GM21447 (cell line): ENCODE results near the gene MLN.

Experiments
- ATAC-seq: cut with Tn5 transposase; IDR thresholded peaks from one replicate; pipeline ENCODE4 v1.9.1; 2021; ENCODE audit not compliant: unreplicated experiment

MLN gene

GRCh38 chr6:33803571-33804053 lies at the start of gene MLN:
MLN (minus strand) TSS chr6:33804003; CDS start chr6:33801163, 2,840 bp downstream.
- no peak for ATAC-seq

GRCh38 chr6:33853026-33853425 lies 49.2 kb upstream of the MLN start:
- ATAC-seq = no peak

GRCh38 chr6:33851959-33852358 lies 48.2 kb upstream of the MLN start:
- ATAC-seq = no peak

- ATAC-seq = no peak
Observed at GRCh38 chr6:33850869-33851541, 47.2 kb upstream of the MLN start.

GRCh38 chr6:33850296-33850695 lies 46.5 kb upstream of the MLN start:
- no peak for ATAC-seq

GRCh38 chr6:33849500-33850075 lies 45.8 kb upstream of the MLN start:
- ATAC-seq = no peak

GRCh38 chr6:33848484-33848883 lies 44.7 kb upstream of the MLN start:
- ATAC-seq = no peak

- ATAC-seq = no peak
Observed at GRCh38 chr6:33847867-33848266, 44.1 kb upstream of the MLN start.

GRCh38 chr6:33847078-33847477 lies 43.3 kb upstream of the MLN start:
- ATAC-seq = no peak

- ATAC-seq = no peak
Observed at GRCh38 chr6:33846226-33846625, 42.4 kb upstream of the MLN start.

- ATAC-seq = no peak
Observed at GRCh38 chr6:33845031-33845745, 41.4 kb upstream of the MLN start.

GRCh38 chr6:33843131-33844121 lies 39.6 kb upstream of the MLN start:
- no peak for ATAC-seq

- no peak for ATAC-seq
Observed at GRCh38 chr6:33841868-33842267, 38.1 kb upstream of the MLN start.

GRCh38 chr6:33841070-33841469 lies 37.3 kb upstream of the MLN start:
- no peak for ATAC-seq

- ATAC-seq = peak; percentile 73
Observed at GRCh38 chr6:33840048-33840926, 36.5 kb upstream of the MLN start.

- ATAC-seq = no peak
Observed at GRCh38 chr6:33839399-33840047, 35.7 kb upstream of the MLN start.

GRCh38 chr6:33838983-33839382 lies 35.2 kb upstream of the MLN start:
- ATAC-seq = no peak

- no peak for ATAC-seq
Observed at GRCh38 chr6:33837971-33838665, 34.3 kb upstream of the MLN start.
